HUES64 (cell line): Measurements from ENCODE around the gene GRIP2.

Source experiments
- H3K27ac ChIP-seq: 2 replicates; pipeline ENCODE4 v1.7.0; 2013; ENCODE audit warnings: low read depth, low read length, inconsistent platforms
- H3K27me3 ChIP-seq: 2 replicates; pipeline ENCODE4 v1.6.1; 2013; ENCODE audit warnings: mild to moderate bottlenecking, low read length; ENCODE audit not compliant: insufficient read depth
- H3K36me3 ChIP-seq: 2 replicates; pipeline ENCODE4 v1.6.1; 2013; ENCODE audit warnings: mild to moderate bottlenecking, low read length; ENCODE audit not compliant: insufficient read depth
- H3K4me1 ChIP-seq: 2 replicates; pipeline ENCODE4 v1.6.1; 2013; ENCODE audit warnings: mild to moderate bottlenecking, low read length, moderate library complexity; ENCODE audit not compliant: insufficient read depth
- H3K4me3 ChIP-seq: 2 replicates; pipeline ENCODE4 v1.5.1; 2013; ENCODE audit warnings: mild to moderate bottlenecking, low read length, moderate library complexity
- H3K9ac ChIP-seq: 2 replicates; pipeline ENCODE4 v1.6.1; 2013; ENCODE audit warnings: mild to moderate bottlenecking, low read depth, low read length
- H3K9me3 ChIP-seq: 2 replicates; pipeline ENCODE4 v1.6.1; 2013; ENCODE audit warnings: low read depth, low read length; ENCODE audit not compliant: insufficient read depth
- WGBS: fragments of 150-250, 120-280 bp; methylation state at CpG from one replicate; pipeline ENCODE4 v1.1.7; 2013; ENCODE audit warnings: missing lambda C conversion rate; 5-methylcytosine and 5-hydroxymethylcytosine counted together

GRIP2 gene

GRCh38 chr3:14446988-14447570 is 93.1 kb downstream of the GRIP2 start:
- peaks cover 82% of the 10 kb centered on the region for H3K36me3 ChIP-seq
- H3K4me3 ChIP-seq, result no peak overlapping the region
- peaks cover 4% of the 10 kb centered on the region; the same call in 1 of the 2 replicates for H3K9me3 ChIP-seq
- H3K9ac ChIP-seq, result no peak overlapping the region
- H3K4me1 ChIP-seq, result no peaks in the 10 kb centered on the region
- no peak overlapping the region for H3K27ac ChIP-seq
- 95% methylated on average over 1 of the region's 1 CpG for WGBS
- H3K27me3 ChIP-seq, result no peaks in the 10 kb centered on the region

GRCh38 chr3:14445773-14446172 is 94.4 kb downstream of the GRIP2 start:
- 96% methylated on average over 4 of the region's 4 CpGs for WGBS
- no peak overlapping the region for H3K9ac ChIP-seq

DNA sequence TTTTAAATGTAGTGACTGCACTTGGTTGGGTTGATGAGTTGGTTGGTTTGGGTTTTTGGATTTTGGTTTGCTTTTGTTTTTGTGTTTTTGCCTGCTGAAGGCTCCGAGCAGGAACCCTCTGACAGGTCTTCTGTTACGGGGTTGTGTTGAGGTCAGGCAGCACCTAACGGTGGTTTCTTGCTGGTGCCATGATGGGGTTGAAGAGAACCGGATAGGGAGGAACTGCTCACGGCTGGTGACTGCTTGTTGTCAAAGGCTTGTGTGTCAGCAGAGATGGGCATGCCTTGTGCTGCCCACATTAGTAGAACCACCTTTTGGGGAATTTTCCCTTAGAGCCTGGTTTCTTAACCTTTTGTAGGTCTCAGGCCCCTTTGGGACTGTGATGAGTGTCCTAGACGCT is 95.8 kb downstream of the GRIP2 start:
- Histone ChIP-seq H3K27me3 (no peaks in the 10 kb centered on the region), H3K27ac (no peak overlapping the region), H3K4me1 (peaks cover 4% of the 10 kb centered on the region; the same call in 1 of the 2 replicates), H3K9me3 (peaks cover 4% of the 10 kb centered on the region; the same call in 1 of the 2 replicates), H3K36me3 (peaks cover 58% of the 10 kb centered on the region), H3K4me3 (no peak overlapping the region), H3K9ac (no peak overlapping the region)
- 97% methylated on average over 6 of the region's 6 CpGs for WGBS

More at GRCh38 chr3:14445773-14446172, 94.4 kb downstream of the GRIP2 start:
- Histone ChIP-seq H3K27ac (no peak overlapping the region), H3K27me3 (no peaks in the 10 kb centered on the region), H3K9me3 (peaks cover 4% of the 10 kb centered on the region; the same call in 1 of the 2 replicates), H3K4me3 (no peak overlapping the region), H3K36me3 (peaks cover 69% of the 10 kb centered on the region), H3K4me1 (no peaks in the 10 kb centered on the region; the same call in 1 of the 2 replicates)

DNA sequence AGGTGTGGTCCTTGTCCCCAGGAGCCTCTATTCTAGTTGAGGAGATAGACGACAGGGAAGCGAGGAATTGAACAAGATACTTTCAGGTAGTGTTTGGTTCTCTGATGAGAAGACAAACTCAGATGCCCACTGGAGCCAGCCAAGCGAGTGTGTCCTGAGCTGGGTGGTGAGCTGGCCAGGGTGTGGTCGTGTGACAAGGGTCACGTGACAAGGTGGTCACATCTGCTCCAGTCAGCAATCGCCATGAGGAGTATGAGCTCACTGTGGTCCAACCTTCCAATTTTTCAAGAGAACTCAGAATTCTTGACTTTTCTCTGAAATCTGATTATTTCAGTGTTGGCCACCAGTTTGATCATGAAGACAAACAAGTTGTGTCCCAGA is 98.2 kb downstream of the GRIP2 start:
- Histone ChIP-seq H3K4me3 (no peak overlapping the region), H3K9me3 (no peaks in the 10 kb centered on the region), H3K36me3 (peaks cover 33% of the 10 kb centered on the region), H3K4me1 (peaks cover 4% of the 10 kb centered on the region; the same call in 1 of the 2 replicates), H3K27ac (no peak overlapping the region), H3K27me3 (no peaks in the 10 kb centered on the region), H3K9ac (no peak overlapping the region)
- 94% methylated on average over 6 of the region's 6 CpGs for WGBS

GRCh38 chr3:14441240-14441919 is 98.8 kb downstream of the GRIP2 start:
- H3K9ac ChIP-seq, result no peak overlapping the region
- 90% methylated on average over 18 of the region's 18 CpGs for WGBS
- H3K4me1 ChIP-seq, result peaks cover 4% of the 10 kb centered on the region; the same call in 1 of the 2 replicates
- H3K27ac ChIP-seq, result 0 out of 2 replicates have a peak overlapping the region, but pooled peaks have one; percentile 13
- H3K27me3 ChIP-seq, result no peaks in the 10 kb centered on the region
- peaks cover 28% of the 10 kb centered on the region for H3K36me3 ChIP-seq
- no peak overlapping the region for H3K4me3 ChIP-seq
- no peaks in the 10 kb centered on the region for H3K9me3 ChIP-seq

DNA sequence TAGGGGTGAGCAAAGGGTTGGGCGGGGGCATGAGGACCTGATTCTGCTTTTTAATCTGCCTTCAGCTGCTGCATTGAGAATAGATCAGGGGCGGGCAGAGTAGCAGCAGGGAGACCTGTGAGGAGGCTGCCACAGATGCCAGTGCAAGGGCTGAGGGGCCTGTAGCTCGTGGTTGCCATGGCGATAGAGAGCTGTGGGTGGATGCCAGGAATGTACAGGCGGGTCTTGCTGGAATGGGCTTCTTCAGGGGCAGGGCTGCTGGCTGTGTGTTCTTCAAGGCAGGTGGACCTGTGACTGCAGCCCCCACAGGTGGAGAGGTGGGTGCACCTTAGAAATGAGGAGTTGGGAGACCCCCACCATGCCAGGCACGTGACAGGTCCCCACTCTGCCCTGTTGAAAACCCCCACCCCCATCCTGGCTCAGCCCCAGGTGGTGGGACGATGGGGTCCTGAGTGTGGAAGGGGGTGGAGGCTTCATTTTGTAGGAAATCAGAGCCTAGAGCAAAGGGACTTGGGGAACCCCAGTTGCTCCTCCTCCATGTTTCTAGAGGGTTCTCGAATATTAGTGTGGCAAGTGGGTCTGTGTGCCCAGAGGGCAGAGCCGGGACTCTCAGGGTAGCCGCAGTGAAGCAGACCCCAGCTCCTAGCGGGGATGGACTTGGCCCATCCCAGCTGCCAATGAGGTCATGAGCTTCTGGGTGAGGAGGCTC is 99.5 kb downstream of the GRIP2 start:
- H3K27me3 ChIP-seq, result no peaks in the 10 kb centered on the region
- H3K9me3 ChIP-seq, result no peaks in the 10 kb centered on the region
- H3K9ac ChIP-seq, result no peak overlapping the region
- H3K27ac ChIP-seq, result no peak overlapping the region
- H3K4me3 ChIP-seq, result no peak overlapping the region
- peaks cover 21% of the 10 kb centered on the region for H3K36me3 ChIP-seq
- H3K4me1 ChIP-seq, result peaks cover 4% of the 10 kb centered on the region; the same call in 1 of the 2 replicates
- 82% methylated on average over 10 of the region's 11 CpGs for WGBS

DNA sequence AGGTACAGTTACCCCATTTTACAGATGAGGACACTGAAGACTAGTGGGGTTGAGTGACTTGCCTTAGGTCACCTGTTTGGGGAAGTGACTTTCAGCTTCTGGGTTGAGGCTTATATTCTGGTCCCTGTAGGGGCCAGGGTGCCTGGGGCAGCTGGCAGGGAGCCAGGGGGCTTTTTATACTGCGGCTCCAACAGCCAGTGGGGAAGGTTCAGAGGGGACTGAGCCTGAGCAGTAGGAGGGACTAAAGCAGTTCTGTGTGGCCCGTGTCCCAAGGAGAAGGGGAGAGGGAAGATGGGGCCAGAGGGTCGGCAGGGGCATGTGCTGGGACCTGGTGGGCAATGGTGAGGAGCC is 100.0 kb downstream of the GRIP2 start:
- WGBS, result 72% methylated on average over 3 of the region's 3 CpGs
- H3K9ac ChIP-seq, result no peak overlapping the region
- no peak overlapping the region for H3K27ac ChIP-seq

GRCh38 chr3:14439501-14440167 is 100.5 kb downstream of the GRIP2 start:
- peaks cover 14% of the 10 kb centered on the region for H3K36me3 ChIP-seq
- H3K27me3 ChIP-seq, result no peaks in the 10 kb centered on the region
- H3K4me1 ChIP-seq, result peaks cover 10% of the 10 kb centered on the region; the same call in 1 of the 2 replicates
- no peak overlapping the region for H3K27ac ChIP-seq
- H3K9ac ChIP-seq, result no peak overlapping the region
- no peak overlapping the region for H3K4me3 ChIP-seq
- H3K9me3 ChIP-seq, result no peaks in the 10 kb centered on the region
- WGBS, result 91% methylated on average over 13 of the region's 13 CpGs

More for the DNA sequence above, 100.0 kb downstream of the GRIP2 start:
- Histone ChIP-seq H3K36me3 (peaks cover 17% of the 10 kb centered on the region), H3K9me3 (no peaks in the 10 kb centered on the region), H3K4me1 (peaks cover 6% of the 10 kb centered on the region; the same call in 1 of the 2 replicates), H3K27me3 (no peaks in the 10 kb centered on the region), H3K4me3 (no peak overlapping the region)
